ENCODE results near the gene ITSN1.

ITSN1 gene

GRCh38 chr21:33816174-33816573 is 173.9 kb downstream of the ITSN1 start:
- no peak overlapping the region for H3K4me3 ChIP-seq (ENCODE audit: low read length)
- DNase-seq (ENCODE audit: low read depth) = no peak
- TF ChIP-seq CTCF (conservative IDR thresholded peaks at IDR 0.05; ENCODE audit: low read depth, low read length) = no peak

GRCh38 chr21:33817138-33817537 is 174.8 kb downstream of the ITSN1 start:
- no peak overlapping the region for H3K4me3 ChIP-seq (ENCODE audit: low read length)
- TF ChIP-seq CTCF (conservative IDR thresholded peaks at IDR 0.05; ENCODE audit: low read depth, low read length) = no peak
- DNase-seq (ENCODE audit: low read depth) = no peak

- no peak overlapping the region for H3K4me3 ChIP-seq (ENCODE audit: low read length)
- TF ChIP-seq CTCF (conservative IDR thresholded peaks at IDR 0.05; ENCODE audit: low read depth, low read length) = no peak
- DNase-seq (ENCODE audit: low read depth) = no peak
These were observed 175.6 kb downstream of the ITSN1 start for GRCh38 chr21:33817663-33818451.

DNA sequence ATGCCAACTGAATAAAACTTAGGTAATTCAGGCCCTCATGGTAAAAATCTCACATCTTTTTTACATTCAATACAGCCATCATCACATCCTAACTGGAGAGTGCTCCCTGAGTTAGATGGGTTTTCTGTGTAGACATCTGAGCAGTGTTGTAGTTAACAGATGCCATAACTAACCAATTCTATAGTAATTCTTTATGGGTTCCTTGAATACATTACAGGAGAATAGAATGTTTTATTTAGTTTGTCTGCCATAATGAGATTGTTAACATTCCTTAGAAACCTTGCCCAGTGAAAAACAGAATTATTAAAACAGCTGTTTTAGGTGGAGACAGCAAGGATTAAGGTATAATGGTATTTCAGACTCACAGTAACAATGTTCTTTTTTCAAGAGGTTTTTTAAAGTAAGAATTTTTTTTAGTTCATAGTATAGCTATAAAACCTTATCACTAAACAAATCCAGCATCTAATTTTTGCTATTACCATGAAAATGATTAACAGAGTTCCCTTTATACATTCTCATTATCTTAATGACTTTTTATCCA is 178.0 kb downstream of the ITSN1 start:
- no peak for TF ChIP-seq CTCF (conservative IDR thresholded peaks at IDR 0.05; ENCODE audit: low read depth, low read length)
- no peak overlapping the region for H3K4me3 ChIP-seq (ENCODE audit: low read length)

DNA sequence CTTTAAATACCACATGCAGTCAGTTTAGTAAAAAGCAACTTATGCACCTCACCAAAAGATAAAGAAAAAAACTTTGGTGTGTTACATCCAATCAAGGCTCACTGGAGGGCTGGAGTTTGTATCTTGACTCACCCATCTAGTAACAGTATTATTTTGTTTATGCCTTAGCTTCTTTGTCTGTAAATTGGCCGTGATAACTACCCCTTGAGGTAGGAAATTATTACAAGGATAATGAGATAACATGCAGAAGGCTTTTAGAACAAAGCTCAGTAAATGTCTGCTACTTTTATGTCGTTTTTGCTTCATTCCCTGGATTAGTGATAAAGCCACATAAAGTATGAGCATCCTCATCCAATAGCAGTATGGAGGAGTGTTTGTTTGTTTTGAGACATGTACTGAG is 178.5 kb downstream of the ITSN1 start:
- no peak overlapping the region for H3K4me3 ChIP-seq (ENCODE audit: low read length)
- no peak for TF ChIP-seq CTCF (conservative IDR thresholded peaks at IDR 0.05; ENCODE audit: low read depth, low read length)
- DNase-seq (ENCODE audit: low read depth) = no peak

More for the DNA sequence above, 178.0 kb downstream of the ITSN1 start:
- no peak for DNase-seq (ENCODE audit: low read depth)

GRCh38 chr21:33821503-33822322 is 179.4 kb downstream of the ITSN1 start:
- DNase-seq (ENCODE audit: low read depth) = no peak
- H3K4me3 ChIP-seq (ENCODE audit: low read length) = no peak overlapping the region
- no peak for TF ChIP-seq CTCF (conservative IDR thresholded peaks at IDR 0.05; ENCODE audit: low read depth, low read length)

Data from retinal pigment epithelial cell (primary cell).